Erythroblast (primary cell): ENCODE measurements around the gene INHBB.

ENCODE experiments used
- GATA1 ChIP-seq: IDR thresholded peaks from 2 replicates; pipeline ENCODE4 v1.6.1; 2011; ENCODE audit warnings: low read depth, mild to moderate bottlenecking, control low read depth, low read length, moderate library complexity
- POLR2A ChIP-seq: IDR thresholded peaks from 2 replicates; pipeline ENCODE4 v1.6.1; 2011; ENCODE audit warnings: mild to moderate bottlenecking, low read length

DNA sequence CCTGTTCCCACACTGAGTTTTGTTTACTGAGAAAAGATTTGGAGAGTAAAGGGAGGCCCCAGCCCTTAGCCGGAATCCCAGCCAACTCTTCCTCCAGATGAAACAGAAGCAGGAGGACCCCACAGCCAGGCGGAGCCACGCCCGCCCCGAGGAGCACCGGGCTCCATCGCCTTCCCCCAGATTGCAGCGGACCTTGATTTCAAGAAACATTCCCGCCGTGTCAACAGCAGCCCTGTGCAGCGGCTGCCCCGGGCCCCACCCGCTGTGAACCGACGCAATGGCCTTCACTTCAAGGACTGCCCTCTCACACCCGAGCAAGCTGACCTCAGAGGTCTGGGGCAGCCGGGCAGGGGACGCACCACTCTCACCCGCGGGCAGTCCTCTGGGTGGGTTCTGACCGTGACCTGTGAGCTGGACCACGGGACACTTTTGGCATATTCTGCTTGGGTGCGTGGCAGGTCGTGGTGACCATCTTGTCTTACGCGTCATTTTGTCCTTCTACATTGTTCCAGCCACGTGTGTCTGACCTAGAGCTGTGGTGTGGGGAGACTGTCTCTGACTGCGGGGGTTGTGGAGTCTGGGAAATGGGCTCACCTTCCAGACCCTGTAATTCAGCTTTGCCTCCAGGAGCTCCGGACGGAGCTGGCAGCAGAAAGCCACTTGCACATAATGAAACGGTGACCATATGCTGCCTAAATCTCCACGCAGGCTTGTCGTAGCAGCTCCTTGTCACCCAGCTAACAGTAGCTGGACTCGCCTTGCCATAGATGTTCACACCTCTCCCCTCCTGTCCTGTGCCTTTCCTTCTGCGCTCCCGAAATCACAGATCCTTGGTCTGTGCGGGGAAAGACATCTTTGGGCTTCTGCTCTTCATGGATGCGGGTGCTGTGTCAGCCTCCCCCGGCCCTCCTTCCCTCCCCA is 32.0 kb upstream of the INHBB start:
- TF ChIP-seq POLR2A, result no peak
- TF ChIP-seq GATA1, result no peak
